Astrocyte of the spinal cord (primary cell): ENCODE measurements around the gene FAM237A.

Experiments
- DNase-seq: peaks from one replicate; pipeline ENCODE4 v3.0.0; 2011; ENCODE audit warnings: low read depth, low spot score
- H3K4me3 ChIP-seq: 2 replicates; pipeline ENCODE4 v1.5.1; 2011; ENCODE audit warnings: low read depth, mild to moderate bottlenecking, low read length, moderate library complexity
- in situ Hi-C: cut with HindIII; loops from 2 replicates; pipeline ENCODE4 v1.10.0; 2017; ENCODE audit warnings: low sequenced_read_pairs
- TF ChIP-seq, protein P1 (sequence below): IDR thresholded peaks from 2 replicates; pipeline ENCODE4 v1.5.1; 2012; ENCODE audit warnings: low read depth, mild to moderate bottlenecking, low read length, inconsistent platforms

Gene FAM237A

GRCh38 chr2:206614811-206615210 is 27.5 kb upstream of the FAM237A start:
- TF ChIP-seq, protein P1, sequence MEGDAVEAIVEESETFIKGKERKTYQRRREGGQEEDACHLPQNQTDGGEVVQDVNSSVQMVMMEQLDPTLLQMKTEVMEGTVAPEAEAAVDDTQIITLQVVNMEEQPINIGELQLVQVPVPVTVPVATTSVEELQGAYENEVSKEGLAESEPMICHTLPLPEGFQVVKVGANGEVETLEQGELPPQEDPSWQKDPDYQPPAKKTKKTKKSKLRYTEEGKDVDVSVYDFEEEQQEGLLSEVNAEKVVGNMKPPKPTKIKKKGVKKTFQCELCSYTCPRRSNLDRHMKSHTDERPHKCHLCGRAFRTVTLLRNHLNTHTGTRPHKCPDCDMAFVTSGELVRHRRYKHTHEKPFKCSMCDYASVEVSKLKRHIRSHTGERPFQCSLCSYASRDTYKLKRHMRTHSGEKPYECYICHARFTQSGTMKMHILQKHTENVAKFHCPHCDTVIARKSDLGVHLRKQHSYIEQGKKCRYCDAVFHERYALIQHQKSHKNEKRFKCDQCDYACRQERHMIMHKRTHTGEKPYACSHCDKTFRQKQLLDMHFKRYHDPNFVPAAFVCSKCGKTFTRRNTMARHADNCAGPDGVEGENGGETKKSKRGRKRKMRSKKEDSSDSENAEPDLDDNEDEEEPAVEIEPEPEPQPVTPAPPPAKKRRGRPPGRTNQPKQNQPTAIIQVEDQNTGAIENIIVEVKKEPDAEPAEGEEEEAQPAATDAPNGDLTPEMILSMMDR, result no peak
- in situ Hi-C loops, result no loop called here
- H3K4me3 ChIP-seq, result no peak overlapping the region
- DNase-seq, result peak; percentile 37

- no peak overlapping the region for H3K4me3 ChIP-seq
- TF ChIP-seq, protein P1, result no peak
- DNase-seq, result no peak
- in situ Hi-C loops, result no loop called here
These were observed 26.7 kb upstream of the FAM237A start for GRCh38 chr2:206615417-206616089.

- TF ChIP-seq, protein P1, result no peak
- DNase-seq, result no peak
- H3K4me3 ChIP-seq, result no peak overlapping the region
- in situ Hi-C loops, result no loop called here
These were observed 26.1 kb upstream of the FAM237A start for GRCh38 chr2:206616151-206616550.

DNA sequence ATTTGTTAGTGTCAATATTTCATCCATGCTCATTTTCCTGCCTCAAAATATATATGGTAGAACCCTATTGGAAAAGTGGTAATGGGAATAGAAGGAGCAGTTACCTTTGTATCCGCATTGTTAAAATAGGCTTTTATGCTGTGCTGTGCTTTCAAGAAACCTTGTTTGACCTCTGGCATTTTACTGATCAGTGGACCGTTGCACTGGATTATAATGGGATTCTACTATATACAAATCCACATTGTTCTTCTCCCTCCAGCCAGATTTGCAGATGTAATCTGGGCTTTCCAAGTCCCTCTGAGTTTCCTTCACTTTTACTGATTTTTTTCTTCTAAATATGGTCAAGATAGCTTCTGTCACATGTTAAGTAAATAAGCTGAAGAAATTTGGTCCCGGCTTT is 23.3 kb upstream of the FAM237A start:
- in situ Hi-C loops, result no loop called here
- TF ChIP-seq, protein P1, result no peak
- DNase-seq, result no peak
- no peak overlapping the region for H3K4me3 ChIP-seq

- TF ChIP-seq, protein P1, result no peak
- no peak overlapping the region for H3K4me3 ChIP-seq
- in situ Hi-C loops, result no loop called here
- no peak for DNase-seq
These were observed 16.2 kb upstream of the FAM237A start for GRCh38 chr2:206626108-206626507.

DNA sequence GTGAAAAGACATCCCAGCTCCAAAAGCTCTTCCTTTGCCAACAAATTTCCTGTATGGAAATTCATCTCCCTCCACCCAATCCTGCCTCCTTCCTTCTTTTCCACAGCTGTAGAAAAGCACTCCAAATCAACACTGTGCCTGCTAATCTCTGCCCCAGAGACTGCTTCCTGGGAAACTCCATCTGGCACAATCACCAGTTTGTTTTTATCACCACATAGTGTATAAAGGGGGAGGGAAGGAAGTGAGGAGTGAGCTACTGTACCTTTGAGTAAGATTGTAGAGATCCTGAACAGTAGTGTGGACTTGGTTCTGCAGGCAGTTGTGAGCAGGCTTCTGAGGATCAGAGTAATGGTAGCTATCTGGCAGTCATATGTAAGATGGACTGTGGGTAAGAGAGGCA is 14.7 kb upstream of the FAM237A start:
- TF ChIP-seq, protein P1, result no peak
- no peak for DNase-seq
- in situ Hi-C loops, result no loop called here

More for the DNA sequence above, 14.7 kb upstream of the FAM237A start:
- no peak overlapping the region for H3K4me3 ChIP-seq
